ES-I3 (cell line): Measurements from ENCODE around the gene ARHGEF7.

ENCODE experiments used
- H3K36me3 ChIP-seq: 2 replicates; pipeline ENCODE4 v1.6.1; 2013; ENCODE audit warnings: mild to moderate bottlenecking, low read length, control low read depth, moderate library complexity; ENCODE audit not compliant: insufficient read depth
- H3K4me1 ChIP-seq: 2 replicates; pipeline ENCODE4 v1.6.1; 2013; ENCODE audit warnings: mild to moderate bottlenecking, control low read depth, low read length; ENCODE audit not compliant: insufficient read depth
- H3K9ac ChIP-seq: 2 replicates; pipeline ENCODE4 v1.6.1; 2013; ENCODE audit warnings: low read depth, mild to moderate bottlenecking, low read length, moderate library complexity
- H3K9me3 ChIP-seq: 2 replicates; pipeline ENCODE4 v1.6.1; 2013; ENCODE audit warnings: mild to moderate bottlenecking, low read length, moderate library complexity; ENCODE audit not compliant: control insufficient read depth, insufficient read depth

Gene ARHGEF7

DNA sequence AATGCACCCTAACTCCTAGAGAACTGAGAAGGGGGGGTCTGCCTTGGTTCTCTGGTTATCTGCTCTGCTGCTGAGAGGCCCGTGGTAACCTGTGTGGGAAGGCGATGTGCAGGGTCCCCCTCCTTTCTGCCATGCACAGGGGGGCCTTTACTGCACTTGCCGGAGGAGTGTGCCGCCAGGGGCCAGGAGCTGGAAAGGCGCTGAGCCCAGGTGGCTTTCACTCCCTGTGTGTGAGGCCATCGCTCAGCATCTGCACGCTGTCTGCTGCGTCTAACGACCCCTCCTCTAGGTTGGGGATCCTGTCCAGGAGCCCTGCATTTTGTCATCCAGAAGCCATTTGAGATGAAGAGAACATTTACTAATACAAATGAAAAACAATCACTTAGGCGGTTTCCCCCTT, 168.3 kb downstream of the ARHGEF7 start:
- Histone ChIP-seq H3K4me1 (no peaks in the 10 kb centered on the region), H3K36me3 (peaks cover 5% of the 10 kb centered on the region), H3K9me3 (no peaks in the 10 kb centered on the region), H3K9ac (no peak overlapping the region)

DNA sequence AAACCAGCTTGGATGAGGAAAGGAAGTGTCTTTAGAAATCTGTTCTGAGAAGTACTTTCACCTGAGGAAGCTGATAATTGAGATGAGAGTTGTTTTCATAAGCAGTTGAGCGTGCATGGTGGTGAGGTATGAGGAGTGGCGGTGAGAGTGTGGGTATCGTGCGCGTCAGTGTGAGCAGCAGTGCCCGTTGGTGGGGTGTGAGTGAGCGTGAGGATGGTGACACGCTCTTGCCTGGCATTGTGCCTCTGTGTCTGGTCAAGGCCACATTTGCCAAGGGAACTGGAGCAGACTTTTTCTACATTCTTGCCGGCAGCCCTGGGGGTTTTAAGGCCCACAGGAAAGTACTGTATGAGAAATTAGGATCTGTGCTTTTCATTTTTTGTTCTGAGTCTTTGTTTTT, 168.9 kb downstream of the ARHGEF7 start:
- no peaks in the 10 kb centered on the region for H3K4me1 ChIP-seq
- H3K9ac ChIP-seq, result no peak overlapping the region
- H3K9me3 ChIP-seq, result no peaks in the 10 kb centered on the region
- peaks cover 5% of the 10 kb centered on the region for H3K36me3 ChIP-seq

DNA sequence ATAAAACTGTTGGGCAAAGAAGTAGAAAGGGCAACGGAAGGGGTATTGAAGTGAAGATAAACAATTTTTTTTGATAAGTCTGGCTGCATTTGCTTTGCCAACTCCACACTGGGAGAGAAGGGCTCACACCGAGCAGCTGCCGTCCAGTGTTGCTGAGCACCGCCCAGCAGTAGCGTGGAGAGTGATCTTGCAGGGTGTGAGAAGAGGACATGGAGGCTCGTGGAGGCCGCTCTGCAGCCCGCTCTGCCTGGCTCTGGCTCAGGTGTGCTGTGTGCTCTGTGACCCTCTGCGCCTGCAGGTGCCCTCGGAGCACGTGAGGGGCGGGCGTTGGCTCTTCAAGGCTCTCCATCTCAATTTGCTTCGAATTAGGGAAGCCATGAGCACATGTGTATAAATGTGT, 169.5 kb downstream of the ARHGEF7 start:
- no peaks in the 10 kb centered on the region for H3K4me1 ChIP-seq
- H3K9me3 ChIP-seq, result no peaks in the 10 kb centered on the region
- H3K9ac ChIP-seq, result no peak overlapping the region
- H3K36me3 ChIP-seq, result peaks cover 5% of the 10 kb centered on the region

DNA sequence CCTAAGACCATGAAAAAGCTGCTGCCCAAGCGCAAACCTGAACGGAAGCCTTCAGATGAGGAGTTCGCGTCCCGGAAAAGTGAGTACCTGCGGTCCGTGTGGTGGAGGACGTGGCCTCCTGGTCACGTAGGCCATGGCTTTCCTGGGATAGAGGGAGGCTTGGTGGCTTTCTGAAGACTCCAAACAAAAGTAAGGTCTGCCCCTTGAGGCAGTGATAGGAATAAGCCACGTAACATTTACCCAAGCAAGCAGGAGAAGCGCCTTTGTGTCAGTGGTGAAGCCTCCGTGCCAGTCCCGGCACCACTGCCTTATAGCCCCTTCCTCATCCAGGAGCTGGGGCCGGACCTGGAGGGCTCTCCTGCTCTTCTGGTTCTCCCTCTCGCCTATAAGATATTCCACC, 171.1 kb downstream of the ARHGEF7 start:
- Histone ChIP-seq H3K4me1 (no peaks in the 10 kb centered on the region), H3K36me3 (peaks cover 5% of the 10 kb centered on the region), H3K9ac (no peak overlapping the region), H3K9me3 (no peaks in the 10 kb centered on the region)

DNA sequence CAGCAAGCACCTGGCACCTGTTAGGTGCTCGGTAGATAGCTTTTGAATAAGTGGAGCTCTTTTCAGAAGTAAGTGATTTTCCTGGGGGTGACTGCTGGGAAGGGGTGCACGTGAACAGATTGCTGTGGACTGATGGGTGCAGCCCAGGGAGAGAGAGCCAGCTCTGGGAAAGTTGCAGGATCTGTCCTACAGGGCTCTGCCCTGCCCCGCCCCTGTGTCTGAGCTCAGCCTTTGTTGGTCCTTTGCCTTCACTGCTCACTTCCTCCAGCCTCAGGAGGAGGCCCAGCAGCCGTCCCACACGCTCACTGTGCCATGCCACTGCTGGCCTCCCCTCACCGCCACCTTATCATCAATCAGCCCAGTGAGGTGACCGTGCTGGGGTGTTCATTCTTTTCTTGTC, 171.6 kb downstream of the ARHGEF7 start:
- peaks cover 5% of the 10 kb centered on the region for H3K36me3 ChIP-seq

DNA sequence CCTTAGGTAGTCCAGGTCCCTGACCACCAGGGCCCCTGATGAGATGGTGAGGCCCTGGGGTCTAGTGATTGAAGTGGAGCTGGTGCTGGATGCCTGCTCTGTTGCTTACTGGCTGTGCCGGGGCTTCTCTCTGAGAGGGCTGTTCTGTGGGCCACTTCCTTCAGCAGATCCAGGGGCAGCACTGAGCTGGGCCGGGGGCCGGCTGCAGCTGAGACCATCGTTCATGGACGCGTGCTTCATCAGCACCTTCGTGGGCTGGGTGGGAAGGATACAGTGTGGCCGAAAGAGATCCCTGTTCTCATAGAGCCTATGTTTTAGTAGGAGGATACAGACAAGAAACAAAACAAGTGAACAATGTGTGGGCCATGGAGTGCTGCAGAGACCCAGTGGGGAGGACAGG, 172.1 kb downstream of the ARHGEF7 start:
- Histone ChIP-seq H3K9me3 (no peaks in the 10 kb centered on the region), H3K4me1 (no peaks in the 10 kb centered on the region), H3K36me3 (peaks cover 2% of the 10 kb centered on the region), H3K9ac (no peak overlapping the region)

More for the DNA sequence above, 171.6 kb downstream of the ARHGEF7 start:
- H3K4me1 ChIP-seq, result no peaks in the 10 kb centered on the region
- no peak overlapping the region for H3K9ac ChIP-seq
- no peaks in the 10 kb centered on the region for H3K9me3 ChIP-seq

DNA sequence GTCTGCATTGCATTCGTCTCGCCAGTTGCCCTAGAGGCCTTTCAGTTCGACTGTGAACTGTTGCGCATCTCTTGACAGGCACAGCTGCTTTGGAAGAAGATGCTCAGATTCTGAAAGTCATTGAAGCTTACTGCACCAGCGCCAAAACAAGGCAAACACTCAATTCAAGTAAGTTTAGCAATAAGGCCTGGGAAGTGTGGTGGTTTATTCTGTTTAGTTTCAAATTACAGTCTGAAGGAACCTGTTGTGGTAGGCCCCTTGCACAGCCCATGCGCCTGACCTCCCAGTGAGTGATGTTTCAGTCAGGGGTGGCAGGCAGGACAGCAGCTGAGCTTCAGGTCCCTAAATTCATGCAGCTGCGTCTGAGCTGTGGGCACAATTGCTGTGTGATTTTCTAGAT, 173.2 kb downstream of the ARHGEF7 start:
- Histone ChIP-seq H3K9ac (no peak overlapping the region), H3K9me3 (no peaks in the 10 kb centered on the region), H3K36me3 (peaks cover 6% of the 10 kb centered on the region), H3K4me1 (no peaks in the 10 kb centered on the region)

DNA sequence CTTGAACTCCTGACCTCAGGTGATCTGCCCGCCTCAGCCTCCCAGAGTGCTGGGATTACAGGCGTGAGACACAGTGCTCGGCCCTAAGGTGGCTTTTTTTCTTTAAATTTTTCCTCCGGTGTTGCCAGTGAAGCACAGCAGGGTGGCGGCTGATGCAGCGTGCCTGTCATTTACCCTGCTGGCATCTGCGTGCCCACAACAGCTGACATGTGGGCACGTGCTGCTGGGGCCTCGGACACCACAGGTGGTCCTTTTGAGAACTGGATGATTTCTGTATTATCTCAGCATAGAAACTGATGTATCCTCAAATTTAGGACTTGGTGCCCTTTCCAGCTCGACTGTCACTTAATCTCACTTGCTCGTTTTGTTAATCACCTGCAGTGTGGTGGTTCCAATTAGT, 174.1 kb downstream of the ARHGEF7 start:
- Histone ChIP-seq H3K9me3 (no peaks in the 10 kb centered on the region), H3K4me1 (no peaks in the 10 kb centered on the region), H3K9ac (no peak overlapping the region), H3K36me3 (peaks cover 6% of the 10 kb centered on the region)

DNA sequence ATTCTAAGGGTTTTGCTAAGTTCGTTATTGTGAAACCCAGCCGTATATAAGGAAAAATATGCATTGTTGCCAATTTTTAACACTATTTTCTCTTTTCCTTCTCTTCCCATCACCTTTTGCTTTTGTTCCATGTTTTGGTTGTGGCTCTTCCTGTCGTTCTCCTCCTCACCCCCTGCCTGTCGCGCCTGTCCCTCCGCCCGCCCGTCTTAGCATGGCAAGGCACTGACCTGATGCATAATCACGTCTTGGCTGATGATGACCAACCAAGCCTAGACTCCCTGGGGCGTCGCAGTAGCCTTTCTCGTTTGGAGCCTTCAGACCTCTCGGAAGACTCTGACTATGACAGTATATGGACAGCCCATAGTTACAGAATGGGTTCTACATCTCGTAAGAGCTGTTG, 176.8 kb downstream of the ARHGEF7 start:
- no peaks in the 10 kb centered on the region for H3K9me3 ChIP-seq
- no peaks in the 10 kb centered on the region for H3K4me1 ChIP-seq
- H3K36me3 ChIP-seq, result peaks cover 9% of the 10 kb centered on the region; the same call in 1 of the 2 replicates
- H3K9ac ChIP-seq, result no peak overlapping the region

DNA sequence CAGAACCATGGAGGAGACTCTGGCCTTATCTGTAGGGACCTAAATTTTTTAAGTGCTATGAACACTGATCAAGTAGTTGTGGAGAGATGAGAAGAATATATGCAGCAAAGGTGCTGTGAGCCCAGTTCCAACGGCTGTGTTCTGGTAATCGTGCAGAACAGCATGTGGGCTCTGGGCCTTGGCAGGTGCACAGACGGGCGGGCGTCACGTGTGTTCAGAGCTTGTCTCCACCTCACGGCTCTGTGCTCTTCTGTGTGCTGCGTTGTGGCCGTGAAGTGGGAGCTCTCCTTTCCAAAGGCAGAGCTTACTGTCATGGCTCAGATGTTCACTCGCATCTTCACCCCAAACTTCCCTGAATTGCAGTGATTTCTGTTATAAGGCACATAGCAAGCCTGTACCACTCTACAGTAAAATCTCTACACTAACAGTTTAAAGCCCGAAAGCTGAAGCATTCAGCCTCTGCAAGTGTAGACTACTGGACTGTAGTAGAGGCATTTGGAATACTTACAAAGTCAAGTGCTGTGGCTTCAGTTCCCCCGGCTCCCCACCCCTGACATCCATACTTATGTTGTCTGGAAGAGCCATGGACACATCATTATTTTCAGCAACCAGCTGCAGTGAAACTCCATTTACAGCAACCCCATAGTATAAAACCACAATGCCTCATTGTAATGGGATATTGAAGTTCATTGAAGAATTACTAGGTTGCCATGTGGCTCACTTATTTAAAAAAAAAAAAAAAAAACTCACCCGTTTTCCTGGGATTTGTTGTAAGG, 177.8 kb downstream of the ARHGEF7 start:
- no peak overlapping the region for H3K9ac ChIP-seq
- H3K9me3 ChIP-seq, result no peaks in the 10 kb centered on the region
- no peaks in the 10 kb centered on the region for H3K4me1 ChIP-seq
- peaks cover 9% of the 10 kb centered on the region; the same call in 1 of the 2 replicates for H3K36me3 ChIP-seq

DNA sequence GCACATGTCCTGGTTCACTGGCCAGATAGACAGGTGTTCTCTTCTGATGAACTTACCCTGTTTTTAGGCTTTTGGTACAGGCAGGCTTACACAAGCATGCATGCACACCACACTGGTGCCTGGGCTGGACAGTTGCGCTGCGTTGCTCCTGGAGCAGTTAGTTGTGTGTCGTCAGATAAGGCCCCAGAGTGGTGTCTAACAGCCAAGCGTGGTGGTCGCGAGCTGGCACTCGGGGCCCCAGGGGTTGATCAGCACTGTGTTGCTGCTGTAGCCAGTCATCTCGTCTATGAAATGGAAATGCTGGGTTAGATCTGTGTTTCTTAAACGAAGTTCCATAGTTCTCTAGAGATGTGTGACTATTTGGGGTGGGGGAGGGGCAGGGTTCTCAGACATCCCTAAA, 180.8 kb downstream of the ARHGEF7 start:
- Histone ChIP-seq H3K36me3 (peaks cover 9% of the 10 kb centered on the region; the same call in 1 of the 2 replicates), H3K4me1 (no peaks in the 10 kb centered on the region), H3K9ac (no peak overlapping the region), H3K9me3 (no peaks in the 10 kb centered on the region)

DNA sequence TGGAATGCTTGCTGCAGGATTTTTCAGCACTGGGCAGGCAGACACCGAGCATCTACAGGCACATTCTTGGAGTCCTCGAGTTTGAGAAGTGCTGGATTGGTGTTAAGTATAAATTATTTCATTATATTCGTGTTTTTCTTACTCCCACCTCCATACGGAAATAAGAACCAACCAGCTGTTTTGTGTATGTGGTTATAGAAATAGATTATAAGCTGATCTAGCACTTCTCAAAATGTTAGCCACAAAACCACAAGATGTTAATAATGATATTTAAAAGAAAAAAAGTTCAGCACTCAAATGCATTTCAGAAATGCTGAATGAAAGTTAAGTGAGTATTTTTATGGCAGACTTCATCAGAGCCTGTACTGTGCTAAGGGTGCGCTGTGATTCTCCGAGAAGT, 181.3 kb downstream of the ARHGEF7 start:
- no peaks in the 10 kb centered on the region for H3K4me1 ChIP-seq
- no peak overlapping the region for H3K9ac ChIP-seq
- H3K9me3 ChIP-seq, result no peaks in the 10 kb centered on the region
- peaks cover 9% of the 10 kb centered on the region; the same call in 1 of the 2 replicates for H3K36me3 ChIP-seq

DNA sequence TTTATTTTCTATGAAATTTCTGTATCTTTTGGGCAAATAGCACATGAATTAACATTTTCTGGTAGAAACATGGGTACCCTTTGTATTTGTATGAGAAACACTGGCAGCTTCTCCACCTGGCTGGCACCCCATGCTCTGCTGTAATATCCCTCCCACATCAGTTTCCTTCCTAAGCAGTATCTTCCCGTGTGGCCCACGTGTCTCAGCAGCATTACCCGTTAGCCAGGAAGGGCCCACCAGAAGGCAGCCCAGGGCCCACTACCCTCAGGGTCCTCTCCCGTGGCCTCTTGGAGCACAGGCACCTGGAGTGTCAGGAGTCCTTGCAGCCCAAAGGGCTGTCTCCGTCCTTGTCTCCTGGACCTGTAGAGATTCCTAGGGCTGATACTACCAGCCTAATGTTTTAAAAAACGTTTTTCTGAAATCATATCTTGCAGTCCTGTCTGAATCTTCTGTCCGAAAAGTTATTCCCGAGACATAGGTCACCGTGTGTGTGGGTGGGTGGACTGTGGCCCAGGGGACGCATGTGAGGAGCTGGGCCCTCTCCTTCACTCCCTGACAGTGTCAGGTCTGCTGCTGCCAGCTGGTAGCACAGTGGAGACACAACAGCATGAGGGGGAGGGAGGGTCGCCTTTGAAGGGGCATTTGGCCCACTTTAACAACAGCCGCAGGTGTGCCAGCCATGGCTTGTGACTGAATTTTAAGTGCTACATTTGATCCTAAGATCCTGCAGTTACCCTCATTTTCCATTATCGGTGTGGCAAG, 183.3 kb downstream of the ARHGEF7 start:
- peaks cover 6% of the 10 kb centered on the region for H3K36me3 ChIP-seq

DNA sequence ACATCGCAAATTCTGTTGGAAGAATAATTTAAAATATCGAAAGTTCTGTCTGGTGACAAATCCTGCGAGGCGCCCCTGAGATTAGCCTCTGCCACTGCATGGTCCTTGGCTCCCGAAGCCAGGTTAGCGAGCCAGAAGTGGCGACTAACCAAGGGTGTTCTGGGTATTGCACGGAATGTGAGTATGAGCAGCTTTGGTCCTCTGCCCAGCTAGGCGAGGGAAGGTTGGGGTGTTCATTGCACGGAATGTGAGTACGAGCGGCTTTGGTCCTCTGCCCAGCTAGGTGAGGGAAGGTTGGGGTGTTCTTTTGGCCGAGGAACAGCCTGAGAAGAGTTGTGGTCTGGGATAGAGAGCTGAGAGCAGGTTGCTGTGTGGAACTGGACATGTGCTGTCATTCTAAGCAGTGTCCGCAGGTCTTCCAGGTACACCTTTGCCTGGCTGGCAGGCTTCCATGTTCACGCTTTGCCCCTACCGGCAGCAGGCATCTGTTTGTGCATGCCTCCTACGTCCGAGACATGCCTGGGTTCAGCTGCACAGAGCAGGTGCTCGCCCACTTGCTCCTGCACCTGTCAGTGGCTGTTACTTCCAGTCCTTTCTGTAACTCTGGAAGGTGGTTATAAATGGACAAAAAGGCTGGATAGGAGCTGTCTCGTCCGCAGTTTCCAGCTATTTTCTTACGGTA, 187.1 kb downstream of the ARHGEF7 start:
- H3K9ac ChIP-seq, result no peak overlapping the region
- H3K4me1 ChIP-seq, result no peaks in the 10 kb centered on the region
- H3K9me3 ChIP-seq, result no peaks in the 10 kb centered on the region
- H3K36me3 ChIP-seq, result peaks cover 23% of the 10 kb centered on the region

More for the DNA sequence above, 183.3 kb downstream of the ARHGEF7 start:
- no peaks in the 10 kb centered on the region for H3K4me1 ChIP-seq
- no peak overlapping the region for H3K9ac ChIP-seq
- no peaks in the 10 kb centered on the region for H3K9me3 ChIP-seq
